H1 (cell line): ENCODE data around the gene MOV10L1. TPM values are rescaled to one million over a fixed set of nuclear protein-coding genes. Genes with fewer than 3 reads are reported as not detected.

Source experiments
- CTCF ChIA-PET: fragments of 300-600 bp; sonication (Branson Sonifier 250); formaldehyde crosslinking; loops from one replicate; lab custom pipeline; 2021; ENCODE audit not compliant: partially characterized antibody; lab: Charles Lee
- POLR2A ChIA-PET: fragments of 300-600 bp; sonication (Branson Sonifier 250); formaldehyde crosslinking; loops from one replicate; lab custom pipeline; 2021; ENCODE audit warnings: inconsistent platforms; ENCODE audit not compliant: partially characterized antibody; lab: Charles Lee
- DNase-seq, 2 experiments: peaks; one replicate each; pipeline versions ENCODE4 v3.0.0 to v3.0.0-alpha.2; 2010 to 2022; ENCODE audit warnings: low spot score in 2 of 2, low read depth in 1 of 2, mixed read lengths in 1 of 2
- FAIRE-seq: peaks from 2 replicates; lab custom pipeline; 2011; peaks lifted over from hg19 to GRCh38; lab: Jason Lieb, UNC
- H2AFZ ChIP-seq: 2 replicates; pipeline ENCODE4 v1.8.1; 2012; ENCODE audit warnings: low read length, inconsistent platforms
- H2AK5ac ChIP-seq: 2 replicates; pipeline ENCODE4 v1.6.1; 2013; ENCODE audit warnings: low read depth, low read length
- H2BK120ac ChIP-seq: replicated peaks from 2 replicates; pipeline ENCODE3; 2013; ENCODE audit warnings: low read depth, low read length, inconsistent platforms
- H2BK12ac ChIP-seq: 2 replicates; pipeline ENCODE4 v1.6.1; 2013; ENCODE audit warnings: low read depth, low read length
- H2BK15ac ChIP-seq: 2 replicates; pipeline ENCODE4 v1.6.1; 2013; ENCODE audit warnings: low read length
- H2BK20ac ChIP-seq: 2 replicates; pipeline ENCODE4 v1.6.1; 2013; ENCODE audit warnings: low read length
- H2BK5ac ChIP-seq: 2 replicates; pipeline ENCODE4 v1.6.1; 2013; ENCODE audit warnings: low read depth, low read length
- H3K14ac ChIP-seq: 2 replicates; pipeline ENCODE4 v1.6.1; 2013; ENCODE audit warnings: inconsistent platforms; ENCODE audit not compliant: insufficient read length
- H3K18ac ChIP-seq: 2 replicates; pipeline ENCODE4 v1.6.1; 2013; ENCODE audit warnings: low read length; ENCODE audit errors: extremely low read depth
- H3K23ac ChIP-seq: 2 replicates; pipeline ENCODE4 v1.6.1; 2013; ENCODE audit warnings: inconsistent platforms; ENCODE audit not compliant: insufficient read length
- H3K23me2 ChIP-seq: 2 replicates; pipeline ENCODE4 v1.6.1; 2013; ENCODE audit warnings: low read depth, low read length
- H3K27ac ChIP-seq: 2 replicates; pipeline ENCODE4 v1.6.1; 2011; ENCODE audit warnings: low read depth, low read length, inconsistent platforms
- H3K27me3 ChIP-seq, 4 experiments: replicated peaks in 1 of 4; 1 replicate in 1 of 4; 2 replicates in 3 of 4; pipeline versions ENCODE4 v1.6.1 to v1.8.1; 2011 to 2013; ENCODE audit warnings: low read length in 3 of 4, mild to moderate bottlenecking in 3 of 4, inconsistent platforms in 2 of 4, mixed read lengths in 2 of 4, moderate library complexity in 1 of 4; ENCODE audit not compliant: control insufficient read depth in 3 of 4, insufficient read depth in 3 of 4; ENCODE audit errors: extremely low read depth in 1 of 4
- H3K36me3 ChIP-seq, 4 experiments: 2 replicates each; pipeline versions ENCODE4 v1.6.1 to v1.8.1; 2011 to 2013; ENCODE audit warnings: mild to moderate bottlenecking in 4 of 4, low read length in 3 of 4, moderate library complexity in 2 of 4, control low read depth in 1 of 4, inconsistent platforms in 1 of 4; ENCODE audit not compliant: insufficient read depth in 4 of 4, control insufficient read depth in 2 of 4
- H3K4ac ChIP-seq: replicated peaks from 2 replicates; pipeline ENCODE3; 2013; ENCODE audit warnings: low read length, low read depth, mixed read lengths, inconsistent platforms; ENCODE audit not compliant: insufficient read length
- H3K4me1 ChIP-seq, 4 experiments: replicated peaks in 1 of 4; 1 replicate in 1 of 4; 2 replicates in 3 of 4; pipeline versions ENCODE4 v1.6.1 to v1.8.1; 2011 to 2013; ENCODE audit warnings: low read length in 3 of 4, inconsistent platforms in 2 of 4, mixed read lengths in 1 of 4; ENCODE audit not compliant: insufficient read depth in 4 of 4, control insufficient read depth in 3 of 4
- H3K4me2 ChIP-seq, 2 experiments: 2 replicates each; pipeline versions ENCODE4 v1.6.1 to v1.8.1; 2011 to 2013; ENCODE audit warnings: low read depth in 2 of 2, low read length in 2 of 2, control low read depth in 1 of 2, inconsistent platforms in 1 of 2, mild to moderate bottlenecking in 1 of 2; ENCODE audit not compliant: insufficient read depth in 1 of 2
- H3K4me3 ChIP-seq, 4 experiments: fragments of 200-600, 300-600 bp in 1 of 4; sonication (generic), shearing (Covaris generic), sonication (Bioruptor Twin) in 1 of 4; 2 replicates each; pipeline versions ENCODE4 v1.5.1 to v1.8.1; 2011 to 2016; ENCODE audit warnings: low read length in 4 of 4, low read depth in 3 of 4, control low read depth in 2 of 4, inconsistent platforms in 2 of 4, mild to moderate bottlenecking in 2 of 4, mixed read lengths in 1 of 4, moderate library complexity in 1 of 4; ENCODE audit not compliant: insufficient read depth in 2 of 4; ENCODE audit errors: extremely low read depth in 1 of 4
- H3K56ac ChIP-seq: replicated peaks from 2 replicates; pipeline ENCODE3; 2013; ENCODE audit warnings: low read depth, mild to moderate bottlenecking, mixed read lengths, low read length, inconsistent platforms; ENCODE audit not compliant: insufficient read length
- H3K79me1 ChIP-seq: 2 replicates; pipeline ENCODE4 v1.6.1; 2013; ENCODE audit warnings: low read depth, low read length, control low read depth
- H3K79me2 ChIP-seq, 2 experiments: 2 replicates each; pipeline versions ENCODE4 v1.6.1 to v1.8.1; 2012 to 2013; ENCODE audit warnings: low read length in 2 of 2, mild to moderate bottlenecking in 2 of 2, inconsistent platforms in 1 of 2; ENCODE audit not compliant: insufficient read depth in 2 of 2, control insufficient read depth in 1 of 2
- H3K9ac ChIP-seq, 4 experiments: replicated peaks in 1 of 4; 1 replicate in 1 of 4; 2 replicates in 3 of 4; pipeline versions ENCODE4 v1.6.1 to v1.8.1; 2011 to 2013; ENCODE audit warnings: low read depth in 3 of 4, low read length in 3 of 4, control low read depth in 2 of 4, mild to moderate bottlenecking in 2 of 4, moderate library complexity in 2 of 4, inconsistent platforms in 1 of 4; ENCODE audit errors: extremely low read depth in 1 of 4
- H3K9me3 ChIP-seq, 2 experiments: 2 replicates each; pipeline versions ENCODE4 v1.6.1 to v1.8.1; 2012 to 2013; ENCODE audit warnings: mild to moderate bottlenecking in 2 of 2, moderate library complexity in 2 of 2, control low read depth in 1 of 2, inconsistent platforms in 1 of 2, low read depth in 1 of 2, low read length in 1 of 2, mixed read lengths in 1 of 2; ENCODE audit not compliant: insufficient read depth in 2 of 2
- H4K20me1 ChIP-seq, 2 experiments: replicated peaks in 1 of 2; 2 replicates each; pipeline versions ENCODE3 to v1.8.1; 2011 to 2013; ENCODE audit warnings: inconsistent platforms in 2 of 2, low read length in 2 of 2, mild to moderate bottlenecking in 1 of 2; ENCODE audit not compliant: insufficient read depth in 2 of 2, control insufficient read depth in 1 of 2
- H4K5ac ChIP-seq: 2 replicates; pipeline ENCODE4 v1.6.1; 2013; ENCODE audit warnings: low read length, low read depth, mixed read lengths, inconsistent platforms; ENCODE audit not compliant: insufficient read length
- H4K8ac ChIP-seq: 2 replicates; pipeline ENCODE4 v1.8.0; 2013; ENCODE audit warnings: mild to moderate bottlenecking, moderate library complexity, low read length, inconsistent platforms; ENCODE audit not compliant: insufficient read depth; ENCODE audit errors: extremely low read depth
- H4K91ac ChIP-seq: replicated peaks from 2 replicates; pipeline ENCODE3; 2013; ENCODE audit warnings: low read length, mixed read lengths, inconsistent platforms; ENCODE audit not compliant: insufficient read length
- CTBP2 ChIP-seq: IDR thresholded peaks from 2 replicates; pipeline ENCODE4 v1.7.0; 2011; ENCODE audit warnings: borderline replicate concordance, mild to moderate bottlenecking, moderate library complexity, mixed read lengths, low read length; ENCODE audit not compliant: insufficient read depth, insufficient read length
- HDAC2 ChIP-seq, 2 experiments: fragments of 300-600 bp in 1 of 2; sonication (generic) in 1 of 2; IDR thresholded peaks; 2 replicates each; pipeline ENCODE4 v1.6.1; 2011 to 2012; ENCODE audit warnings: low read depth in 2 of 2, low read length in 2 of 2, mild to moderate bottlenecking in 2 of 2, moderate library complexity in 2 of 2, borderline replicate concordance in 1 of 2, inconsistent platforms in 1 of 2
- RNF2 ChIP-seq: fragments of 200-900, 300-1000 bp; sonication (generic); IDR thresholded peaks from 2 replicates; pipeline ENCODE4 v1.7.1; 2016; ENCODE audit warnings: borderline replicate concordance, low read depth, mild to moderate bottlenecking, antibody characterized with exemption, low read length; ENCODE audit not compliant: poor library complexity, severe bottlenecking; ENCODE audit errors: missing control alignments
- SIN3A ChIP-seq, 2 experiments: IDR thresholded peaks in 1 of 2; conservative IDR thresholded peaks in 1 of 2; 2 replicates each; pipeline ENCODE4 v1.6.1; 2011 to 2012; ENCODE audit warnings: low read length in 2 of 2, improper control_type of control experiment in 1 of 2, low read depth in 1 of 2, mild to moderate bottlenecking in 1 of 2
- TCF12 ChIP-seq: IDR thresholded peaks from 2 replicates; pipeline ENCODE4 v1.6.1; 2011; ENCODE audit warnings: low read depth, mild to moderate bottlenecking, low read length
- WGBS, 2 experiments: shearing (Covaris generic) in 1 of 2; methylation state at CpG; one replicate each; pipeline versions ENCODE4 v1.1.6 to v1.1.7; 2013 to 2015; ENCODE audit warnings: low lambda C conversion rate in 2 of 2, mixed read lengths in 2 of 2, inconsistent platforms in 1 of 2, low coverage in 1 of 2, missing lambda C conversion rate in 1 of 2; ENCODE audit not compliant: insufficient replicate concordance in 2 of 2, insufficient coverage in 1 of 2, insufficient read length in 1 of 2; ENCODE audit errors: extremely low coverage in 1 of 2, missing lambda C conversion rate in 1 of 2; 5-methylcytosine and 5-hydroxymethylcytosine counted together
- long read RNA-seq, 2 experiments: library from RNA in 1 of 2; library from capped mRNA in 1 of 2; stranded (forward); transcript quantifications; one replicate each; pipeline ENCODE4 v2.0.0, GENCODE V29; 2021; ENCODE audit warnings: inconsistent platforms in 1 of 2
- polyA minus RNA-seq, 3 experiments: library from RNA; depleted of rRNA, polyadenylated mRNA; stranded (reverse); fragments of >200 nt; gene quantifications; 1 replicate in 2 of 3; 2 replicates in 1 of 3; pipeline ENCODE4 v1.2.3, GENCODE V29; 2011
- polyA plus RNA-seq, 7 experiments: library from polyadenylated mRNA; depleted of rRNA in 3 of 7; stranded (reverse) in 5 of 7; unstranded in 2 of 7; fragments of >200 nt in 5 of 7; fragments of 200-250 nt in 2 of 7; gene quantifications; 1 replicate in 5 of 7; 2 replicates in 1 of 7; 4 replicates in 1 of 7; pipeline versions ENCODE4 v1.2.1 to v1.2.3, GENCODE V29; 2011 to 2013; ENCODE audit warnings: missing spikeins in 2 of 7, mixed read lengths in 2 of 7
- total RNA-seq: library from RNA; stranded (reverse); fragmentation: NEBNext Ultra II Directional; extraction: Animal tissue kit (Norgen Biotek cat#: 25700); gene quantifications from 2 replicates; pipeline ENCODE4 v1.2.1, GENCODE V29; 2021

The MOV10L1 gene
- not detected in 2 replicates for total RNA-seq
- polyA plus RNA-seq (2011; rRNA removed), result 0.13 and 0.32 TPM in 2 replicates
- polyA plus RNA-seq (2011; cell fraction: cytosol; rRNA removed), result 0.37 TPM
- 0.31 TPM for polyA plus RNA-seq (2011; cell fraction: nucleus; rRNA removed)
- polyA plus RNA-seq (2012, experiment 1 of 2), result 0.07 TPM in 1 of 4 replicates, not detected in the others
- not detected for polyA plus RNA-seq (2012, experiment 2 of 2)
- 0.14 TPM for polyA plus RNA-seq (2013, experiment 1 of 2)
- 0.06 TPM for polyA plus RNA-seq (2013, experiment 2 of 2)
- 0.16 TPM in 1 of 2 replicates, not detected in the other for polyA minus RNA-seq (2011; rRNA and poly(A)+ RNA removed)
- polyA minus RNA-seq (2011; cell fraction: cytosol; rRNA and poly(A)+ RNA removed), result not detected
- polyA minus RNA-seq (2011; cell fraction: nucleus; rRNA and poly(A)+ RNA removed), result 0.80 TPM
- long read RNA-seq, experiment 1, result 0 reads
- long read RNA-seq, experiment 2, result 0 reads

DNA sequence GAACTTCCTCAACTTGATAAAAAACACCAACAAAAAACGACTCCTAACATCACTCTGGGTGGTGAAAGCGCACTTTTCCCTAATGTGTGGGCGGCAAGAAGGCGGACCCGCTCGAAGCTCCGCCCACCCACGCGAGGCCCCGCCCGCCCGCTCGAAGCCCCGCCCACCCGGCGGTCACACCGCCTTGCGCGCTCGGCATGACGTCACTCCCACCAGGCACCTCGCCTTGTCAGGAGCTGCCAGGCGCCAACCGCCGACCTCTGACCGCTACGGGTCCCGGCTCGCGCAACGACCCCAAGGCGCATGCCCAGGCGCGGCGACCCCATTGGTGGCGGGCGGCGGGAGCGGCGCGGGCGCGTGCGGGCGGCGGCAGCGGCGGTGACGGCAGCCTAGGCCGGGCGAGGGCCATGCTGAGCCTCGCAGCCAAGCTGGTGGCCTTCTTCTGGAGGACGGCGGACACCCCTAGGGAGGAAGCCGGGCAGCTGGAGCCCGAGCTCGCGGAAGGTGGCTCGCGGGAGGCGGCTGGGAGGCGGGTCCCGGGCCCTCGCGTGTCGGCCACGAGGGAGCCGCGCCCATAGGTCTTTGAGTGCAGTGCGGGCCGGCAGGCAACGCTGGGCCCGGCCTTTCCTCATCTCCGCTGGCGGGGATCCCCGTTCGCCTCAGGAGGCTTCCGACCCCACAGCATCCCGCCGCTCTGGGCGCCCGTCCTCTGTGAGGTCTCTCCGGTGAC lies at the start of gene MOV10L1:
TSS of gene MOV10L1 (plus strand) at position 325 of the 730 bp plus-strand sequence. CDS start at position 408, 83 bp downstream.
- Histone ChIP-seq H3K36me3 (no peaks in the 10 kb centered on the region), H3K79me2 (no peaks in the 10 kb centered on the region), H3K9me3 (peaks cover 0 to 7% of the 10 kb centered on the region in 2 experiments; a peak in 1 of 4 replicates), H2AFZ (no peak within 1 kb of the TSS), H3K4me3 (no peak within 1 kb of the TSS), H4K20me1 (peaks cover 0 to 2% of the 10 kb centered on the region in 2 experiments), H3K4me1 (peaks cover 0 to 5% (median 4%) of the 10 kb centered on the region in 4 experiments; a peak in 5 of 7 replicates), H2BK15ac (no peak within 1 kb of the TSS), H3K4me2 (no peak within 1 kb of the TSS), H3K79me1 (no peaks in the 10 kb centered on the region), H3K27ac (no peak within 1 kb of the TSS), H4K5ac (no peak within 1 kb of the TSS), H3K27me3 (no peaks in the 10 kb centered on the region; a peak in 2 of 7 replicates), H4K8ac (no peak within 1 kb of the TSS), H2BK20ac (no peak within 1 kb of the TSS), H2BK12ac (no peak within 1 kb of the TSS), H4K91ac (no peak within 1 kb of the TSS), H3K14ac (no peak within 1 kb of the TSS), H2BK5ac (no peak within 1 kb of the TSS), H3K18ac (no peak within 1 kb of the TSS), H3K9ac (no peak within 1 kb of the TSS), H3K23ac (no peak within 1 kb of the TSS), H2BK120ac (no peak within 1 kb of the TSS), H3K56ac (no peak within 1 kb of the TSS), H2AK5ac (no peak within 1 kb of the TSS), H3K23me2 (no peaks in the 10 kb centered on the region), H3K4ac (no peak within 1 kb of the TSS)
- DNase-seq (no peak), FAIRE-seq (no peak)
- POLR2A ChIA-PET, result no interaction called here
- 96% methylated on average over 44 of the region's 83 CpGs; no CpG with 5 or more reads in 1 of the 2 experiments for WGBS, 2 experiments
- CTCF ChIA-PET, result interaction anchor here (0.9 to 1.0 kb wide), 2 partner anchors 27 to 59 kb away, joined by 3 read pairs; no protein-coding TSS in a partner anchor
- TF ChIP-seq CTBP2, result no peak
- TF ChIP-seq RNF2, result no peak
- no peak for TF ChIP-seq TCF12
- no peak for TF ChIP-seq SIN3A (conservative IDR thresholded peaks at IDR 0.05 in 1 of 2, IDR thresholded peaks at IDR 0.05 in 1 of 2; ENCODE audit: low read depth in 1 of 2, low read length in 2 of 2)
- no peak for TF ChIP-seq HDAC2 (IDR thresholded peaks at IDR 0.05; ENCODE audit: borderline replicate concordance in 1 of 2, low read depth in 2 of 2, low read length in 2 of 2)
